ENCODE results near the gene HAUS5.

DNA sequence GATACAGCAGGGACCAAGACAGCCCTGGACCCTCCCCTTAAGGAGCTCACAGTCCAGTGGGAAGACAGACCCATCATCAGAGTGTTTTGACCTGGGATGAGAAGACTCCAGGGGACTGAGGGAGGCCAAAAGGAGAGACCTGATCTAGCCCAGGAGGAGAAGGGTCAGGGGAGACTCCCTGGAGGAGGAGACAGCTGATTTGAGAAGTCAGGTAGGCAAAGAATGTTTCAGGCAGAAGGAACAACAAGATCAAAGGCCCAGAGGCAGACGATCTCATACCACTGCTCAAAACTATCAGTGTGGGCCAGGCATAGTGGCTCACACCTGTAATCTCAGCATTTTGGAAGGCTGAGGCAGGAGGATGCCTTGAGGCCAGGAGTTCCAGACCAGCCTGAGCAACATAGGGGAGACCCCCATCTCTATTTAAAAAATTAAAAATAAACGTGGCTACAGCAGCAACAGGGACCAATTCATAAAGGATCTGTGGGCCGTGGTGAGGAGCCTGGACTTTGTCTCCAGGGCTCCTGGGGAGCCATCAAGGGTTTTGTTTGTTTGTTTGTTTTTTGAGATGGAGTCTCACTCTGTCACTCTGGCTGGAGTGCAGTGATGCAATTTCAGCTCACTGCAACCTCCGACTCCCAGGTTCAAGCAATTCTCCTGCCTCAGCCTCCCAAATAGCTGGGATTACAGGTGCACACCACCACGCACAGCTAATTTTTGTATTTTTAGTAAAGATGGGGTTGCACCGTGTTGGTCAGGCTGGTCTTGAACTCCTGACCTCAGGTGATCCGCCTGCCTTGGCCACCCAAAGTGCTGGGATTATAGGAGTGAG is 33.4 kb downstream of the HAUS5 start:
- TF ChIP-seq POLR2A (IDR thresholded peaks at IDR 0.05; ENCODE audit: low read depth, low read length) (no peak), POLR2AphosphoS5 (IDR thresholded peaks at IDR 0.05; ENCODE audit: low read depth, low read length) (no peak)
